ENCODE results near the gene TSPAN17. TPM values are rescaled to one million over a fixed set of nuclear protein-coding genes. Genes with fewer than 3 reads are reported as not detected.

The TSPAN17 gene
- total and polyA plus RNA-seq, 2 experiments from 2014 or later: 11.7 to 52.1 TPM

DNA sequence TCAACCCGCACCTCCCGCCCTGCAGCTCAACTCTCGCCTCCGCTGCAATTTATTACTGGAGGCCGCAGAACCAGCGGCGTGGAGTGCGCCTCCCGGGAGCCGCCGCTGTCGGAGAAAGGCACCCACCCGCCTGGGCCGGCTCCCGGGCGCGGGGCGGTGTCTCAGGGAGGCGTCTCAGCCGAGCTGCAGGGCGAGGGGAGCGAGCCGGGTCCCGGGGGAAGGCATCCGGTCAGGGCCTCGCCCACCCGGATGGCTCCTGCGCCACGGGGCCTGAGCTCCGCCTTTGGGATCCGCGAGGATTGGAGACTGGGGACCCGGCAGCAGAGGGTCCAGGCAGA is 32.9 kb downstream of the TSPAN17 start:
- Histone ChIP-seq H3K27me3 (ENCODE audit: insufficient read depth) (peaks cover 22% of the 10 kb centered on the region), H3K4me3 (peak overlapping the region; percentile 56), H3K27ac (ENCODE audit: low read depth) (no peak overlapping the region), H3K9me2 (ENCODE audit: insufficient read depth) (no peaks in the 10 kb centered on the region), H2AFZ (peak overlapping the region; percentile 96), H4K20me1 (replicated peaks; ENCODE audit: insufficient read depth) (no peaks in the 10 kb centered on the region), H3F3A (replicated peaks; ENCODE audit: low read depth) (no peaks in the 10 kb centered on the region), H3K4me2 (peak overlapping the region; percentile 80), H3K4me1 (ENCODE audit: insufficient read depth) (peaks cover 3% of the 10 kb centered on the region; the same call in 1 of the 2 replicates), H3K36me3 (ENCODE audit: insufficient read depth) (no peaks in the 10 kb centered on the region), H3K79me2 (replicated peaks; ENCODE audit: insufficient read depth) (no peaks in the 10 kb centered on the region)
- TF ChIP-seq STAT1 (IDR thresholded peaks at IDR 0.05; ENCODE audit: unreplicated experiment): no peak
- peak; percentile 47 for TF ChIP-seq EZH2 (IDR thresholded peaks at IDR 0.05; ENCODE audit: low read depth, unreplicated experiment)
- no peak for TF ChIP-seq CREB1 (CRISPR knock-in tag; IDR thresholded peaks at IDR 0.05; ENCODE audit: low read depth)
- no peak for TF ChIP-seq EZH2phosphoT487 (IDR thresholded peaks at IDR 0.05; ENCODE audit: unreplicated experiment)
- TF ChIP-seq ZNF114 (CRISPR knock-in tag; IDR thresholded peaks at IDR 0.05): no peak
- peaks cover 20% of the 10 kb centered on the region for H3K4me1 Mint-ChIP-seq
- no peaks in the 10 kb centered on the region; the same call in 2 of the 3 replicates for H3K36me3 Mint-ChIP-seq (ENCODE audit: low read depth)
- peaks cover 4% of the 10 kb centered on the region for H3K9me3 Mint-ChIP-seq
- DNase-seq (ENCODE audit: low spot score) (peak; percentile 51), ATAC-seq (peak; percentile 65)
- H3K27ac Mint-ChIP-seq: no peak overlapping the region
- no peak overlapping the region; the same call in 2 of the 3 replicates for H3K4me3 Mint-ChIP-seq
- H3K27me3 Mint-ChIP-seq (ENCODE audit: insufficient read depth, low read depth, poor library complexity): peaks cover 22% of the 10 kb centered on the region

DNA sequence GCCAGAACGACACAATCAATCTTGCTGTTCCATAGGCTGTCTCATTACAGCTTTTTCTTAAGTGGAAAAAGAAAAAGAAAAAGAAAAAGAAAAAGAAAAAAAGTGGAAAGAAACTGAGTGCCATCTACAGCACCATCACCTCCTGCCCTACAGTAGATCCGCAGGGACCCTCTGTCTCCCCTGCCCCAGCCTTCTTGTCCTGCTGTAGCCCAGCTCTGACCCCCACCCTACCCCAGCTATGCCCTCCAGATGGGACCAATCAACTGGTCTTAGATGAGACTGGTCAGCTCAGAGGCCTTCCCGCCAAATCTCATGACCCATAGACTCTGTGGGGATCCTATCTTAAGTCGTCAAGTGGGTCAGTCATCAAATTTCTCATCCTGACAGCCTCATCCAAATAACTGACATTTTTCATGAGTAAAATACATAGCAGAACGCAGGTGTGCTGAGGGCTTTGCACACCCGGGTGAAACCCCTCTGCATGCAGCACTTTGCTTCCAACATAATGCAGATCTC is 34.8 kb downstream of the TSPAN17 start:
- H3F3A ChIP-seq (replicated peaks; ENCODE audit: low read depth): no peaks in the 10 kb centered on the region
- H4K20me1 ChIP-seq (replicated peaks; ENCODE audit: insufficient read depth): no peaks in the 10 kb centered on the region
- H3K4me3 ChIP-seq: no peak overlapping the region
- no peak for ATAC-seq
- Mint-ChIP-seq H3K4me1 (peaks cover 9% of the 10 kb centered on the region; the same call in 2 of the 3 replicates), H3K4me3 (no peak overlapping the region), H3K27ac (no peak overlapping the region), H3K27me3 (ENCODE audit: insufficient read depth, low read depth, poor library complexity) (peaks cover 19% of the 10 kb centered on the region), H3K9me3 (peaks cover 12% of the 10 kb centered on the region), H3K36me3 (ENCODE audit: low read depth) (peaks cover 4% of the 10 kb centered on the region; the same call in 1 of the 3 replicates)
- DNase-seq (ENCODE audit: low spot score): no peak
- H3K4me2 ChIP-seq: no peak overlapping the region
- H3K4me1 ChIP-seq (ENCODE audit: insufficient read depth): peaks cover 3% of the 10 kb centered on the region; the same call in 1 of the 2 replicates
- no peaks in the 10 kb centered on the region for H3K79me2 ChIP-seq (replicated peaks; ENCODE audit: insufficient read depth)
- no peaks in the 10 kb centered on the region for H3K9me2 ChIP-seq (ENCODE audit: insufficient read depth)
- H3K27me3 ChIP-seq (ENCODE audit: insufficient read depth): peaks cover 22% of the 10 kb centered on the region
- H3K27ac ChIP-seq (ENCODE audit: low read depth): no peak overlapping the region
- no peaks in the 10 kb centered on the region for H3K36me3 ChIP-seq (ENCODE audit: insufficient read depth)
- no peak overlapping the region for H2AFZ ChIP-seq
- no peak for TF ChIP-seq ZNF331 (CRISPR knock-in tag; IDR thresholded peaks at IDR 0.05; ENCODE audit: low read depth)
- no peak for TF ChIP-seq CREB1 (CRISPR knock-in tag; IDR thresholded peaks at IDR 0.05; ENCODE audit: low read depth)
- no peak for TF ChIP-seq JUNB (IDR thresholded peaks at IDR 0.05; ENCODE audit: unreplicated experiment)
- no peak for TF ChIP-seq STAT1 (IDR thresholded peaks at IDR 0.05; ENCODE audit: unreplicated experiment)
- TF ChIP-seq NANOG (IDR thresholded peaks at IDR 0.05; ENCODE audit: borderline replicate concordance): no peak
- no peak for TF ChIP-seq POLR2AphosphoS5 (IDR thresholded peaks at IDR 0.05; ENCODE audit: low read depth)
- TF ChIP-seq EZH2 (IDR thresholded peaks at IDR 0.05; ENCODE audit: low read depth, unreplicated experiment): no peak
- TF ChIP-seq, protein P1, sequence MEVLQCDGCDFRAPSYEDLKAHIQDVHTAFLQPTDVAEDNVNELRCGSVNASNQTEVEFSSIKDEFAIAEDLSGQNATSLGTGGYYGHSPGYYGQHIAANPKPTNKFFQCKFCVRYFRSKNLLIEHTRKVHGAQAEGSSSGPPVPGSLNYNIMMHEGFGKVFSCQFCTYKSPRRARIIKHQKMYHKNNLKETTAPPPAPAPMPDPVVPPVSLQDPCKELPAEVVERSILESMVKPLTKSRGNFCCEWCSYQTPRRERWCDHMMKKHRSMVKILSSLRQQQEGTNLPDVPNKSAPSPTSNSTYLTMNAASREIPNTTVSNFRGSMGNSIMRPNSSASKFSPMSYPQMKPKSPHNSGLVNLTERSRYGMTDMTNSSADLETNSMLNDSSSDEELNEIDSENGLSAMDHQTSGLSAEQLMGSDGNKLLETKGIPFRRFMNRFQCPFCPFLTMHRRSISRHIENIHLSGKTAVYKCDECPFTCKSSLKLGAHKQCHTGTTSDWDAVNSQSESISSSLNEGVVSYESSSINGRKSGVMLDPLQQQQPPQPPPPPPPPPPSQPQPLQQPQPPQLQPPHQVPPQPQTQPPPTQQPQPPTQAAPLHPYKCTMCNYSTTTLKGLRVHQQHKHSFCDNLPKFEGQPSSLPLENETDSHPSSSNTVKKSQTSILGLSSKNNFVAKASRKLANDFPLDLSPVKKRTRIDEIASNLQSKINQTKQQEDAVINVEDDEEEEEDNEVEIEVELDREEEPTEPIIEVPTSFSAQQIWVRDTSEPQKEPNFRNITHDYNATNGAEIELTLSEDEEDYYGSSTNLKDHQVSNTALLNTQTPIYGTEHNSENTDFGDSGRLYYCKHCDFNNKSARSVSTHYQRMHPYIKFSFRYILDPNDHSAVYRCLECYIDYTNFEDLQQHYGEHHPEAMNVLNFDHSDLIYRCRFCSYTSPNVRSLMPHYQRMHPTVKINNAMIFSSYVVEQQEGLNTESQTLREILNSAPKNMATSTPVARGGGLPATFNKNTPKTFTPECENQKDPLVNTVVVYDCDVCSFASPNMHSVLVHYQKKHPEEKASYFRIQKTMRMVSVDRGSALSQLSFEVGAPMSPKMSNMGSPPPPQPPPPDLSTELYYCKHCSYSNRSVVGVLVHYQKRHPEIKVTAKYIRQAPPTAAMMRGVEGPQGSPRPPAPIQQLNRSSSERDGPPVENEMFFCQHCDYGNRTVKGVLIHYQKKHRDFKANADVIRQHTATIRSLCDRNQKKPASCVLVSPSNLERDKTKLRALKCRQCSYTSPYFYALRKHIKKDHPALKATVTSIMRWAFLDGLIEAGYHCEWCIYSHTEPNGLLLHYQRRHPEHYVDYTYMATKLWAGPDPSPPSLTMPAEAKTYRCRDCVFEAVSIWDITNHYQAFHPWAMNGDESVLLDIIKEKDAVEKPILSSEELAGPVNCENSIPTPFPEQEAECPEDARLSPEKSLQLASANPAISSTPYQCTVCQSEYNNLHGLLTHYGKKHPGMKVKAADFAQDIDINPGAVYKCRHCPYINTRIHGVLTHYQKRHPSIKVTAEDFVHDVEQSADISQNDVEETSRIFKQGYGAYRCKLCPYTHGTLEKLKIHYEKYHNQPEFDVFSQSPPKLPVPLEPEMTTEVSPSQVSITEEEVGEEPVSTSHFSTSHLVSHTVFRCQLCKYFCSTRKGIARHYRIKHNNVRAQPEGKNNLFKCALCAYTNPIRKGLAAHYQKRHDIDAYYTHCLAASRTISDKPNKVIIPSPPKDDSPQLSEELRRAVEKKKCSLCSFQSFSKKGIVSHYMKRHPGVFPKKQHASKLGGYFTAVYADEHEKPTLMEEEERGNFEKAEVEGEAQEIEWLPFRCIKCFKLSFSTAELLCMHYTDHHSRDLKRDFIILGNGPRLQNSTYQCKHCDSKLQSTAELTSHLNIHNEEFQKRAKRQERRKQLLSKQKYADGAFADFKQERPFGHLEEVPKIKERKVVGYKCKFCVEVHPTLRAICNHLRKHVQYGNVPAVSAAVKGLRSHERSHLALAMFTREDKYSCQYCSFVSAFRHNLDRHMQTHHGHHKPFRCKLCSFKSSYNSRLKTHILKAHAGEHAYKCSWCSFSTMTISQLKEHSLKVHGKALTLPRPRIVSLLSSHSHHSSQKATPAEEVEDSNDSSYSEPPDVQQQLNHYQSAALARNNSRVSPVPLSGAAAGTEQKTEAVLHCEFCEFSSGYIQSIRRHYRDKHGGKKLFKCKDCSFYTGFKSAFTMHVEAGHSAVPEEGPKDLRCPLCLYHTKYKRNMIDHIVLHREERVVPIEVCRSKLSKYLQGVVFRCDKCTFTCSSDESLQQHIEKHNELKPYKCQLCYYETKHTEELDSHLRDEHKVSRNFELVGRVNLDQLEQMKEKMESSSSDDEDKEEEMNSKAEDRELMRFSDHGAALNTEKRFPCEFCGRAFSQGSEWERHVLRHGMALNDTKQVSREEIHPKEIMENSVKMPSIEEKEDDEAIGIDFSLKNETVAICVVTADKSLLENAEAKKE (CRISPR knock-in tag; IDR thresholded peaks at IDR 0.05): no peak
- TF ChIP-seq, protein P2, sequence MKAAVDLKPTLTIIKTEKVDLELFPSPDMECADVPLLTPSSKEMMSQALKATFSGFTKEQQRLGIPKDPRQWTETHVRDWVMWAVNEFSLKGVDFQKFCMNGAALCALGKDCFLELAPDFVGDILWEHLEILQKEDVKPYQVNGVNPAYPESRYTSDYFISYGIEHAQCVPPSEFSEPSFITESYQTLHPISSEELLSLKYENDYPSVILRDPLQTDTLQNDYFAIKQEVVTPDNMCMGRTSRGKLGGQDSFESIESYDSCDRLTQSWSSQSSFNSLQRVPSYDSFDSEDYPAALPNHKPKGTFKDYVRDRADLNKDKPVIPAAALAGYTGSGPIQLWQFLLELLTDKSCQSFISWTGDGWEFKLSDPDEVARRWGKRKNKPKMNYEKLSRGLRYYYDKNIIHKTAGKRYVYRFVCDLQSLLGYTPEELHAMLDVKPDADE (IDR thresholded peaks at IDR 0.05): no peak
- TF ChIP-seq, protein P3, sequence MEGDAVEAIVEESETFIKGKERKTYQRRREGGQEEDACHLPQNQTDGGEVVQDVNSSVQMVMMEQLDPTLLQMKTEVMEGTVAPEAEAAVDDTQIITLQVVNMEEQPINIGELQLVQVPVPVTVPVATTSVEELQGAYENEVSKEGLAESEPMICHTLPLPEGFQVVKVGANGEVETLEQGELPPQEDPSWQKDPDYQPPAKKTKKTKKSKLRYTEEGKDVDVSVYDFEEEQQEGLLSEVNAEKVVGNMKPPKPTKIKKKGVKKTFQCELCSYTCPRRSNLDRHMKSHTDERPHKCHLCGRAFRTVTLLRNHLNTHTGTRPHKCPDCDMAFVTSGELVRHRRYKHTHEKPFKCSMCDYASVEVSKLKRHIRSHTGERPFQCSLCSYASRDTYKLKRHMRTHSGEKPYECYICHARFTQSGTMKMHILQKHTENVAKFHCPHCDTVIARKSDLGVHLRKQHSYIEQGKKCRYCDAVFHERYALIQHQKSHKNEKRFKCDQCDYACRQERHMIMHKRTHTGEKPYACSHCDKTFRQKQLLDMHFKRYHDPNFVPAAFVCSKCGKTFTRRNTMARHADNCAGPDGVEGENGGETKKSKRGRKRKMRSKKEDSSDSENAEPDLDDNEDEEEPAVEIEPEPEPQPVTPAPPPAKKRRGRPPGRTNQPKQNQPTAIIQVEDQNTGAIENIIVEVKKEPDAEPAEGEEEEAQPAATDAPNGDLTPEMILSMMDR (conservative IDR thresholded peaks at IDR 0.05; ENCODE audit: low read depth in 2 of 2): no peak
